Measurements from ENCODE around the gene PEAK1. TPM values are rescaled to one million over a fixed set of nuclear protein-coding genes. Genes with fewer than 3 reads are reported as not detected.

Gene PEAK1
- total RNA-seq, 2 donors from 2014 or later: 25.4 to 38.4 TPM

DNA sequence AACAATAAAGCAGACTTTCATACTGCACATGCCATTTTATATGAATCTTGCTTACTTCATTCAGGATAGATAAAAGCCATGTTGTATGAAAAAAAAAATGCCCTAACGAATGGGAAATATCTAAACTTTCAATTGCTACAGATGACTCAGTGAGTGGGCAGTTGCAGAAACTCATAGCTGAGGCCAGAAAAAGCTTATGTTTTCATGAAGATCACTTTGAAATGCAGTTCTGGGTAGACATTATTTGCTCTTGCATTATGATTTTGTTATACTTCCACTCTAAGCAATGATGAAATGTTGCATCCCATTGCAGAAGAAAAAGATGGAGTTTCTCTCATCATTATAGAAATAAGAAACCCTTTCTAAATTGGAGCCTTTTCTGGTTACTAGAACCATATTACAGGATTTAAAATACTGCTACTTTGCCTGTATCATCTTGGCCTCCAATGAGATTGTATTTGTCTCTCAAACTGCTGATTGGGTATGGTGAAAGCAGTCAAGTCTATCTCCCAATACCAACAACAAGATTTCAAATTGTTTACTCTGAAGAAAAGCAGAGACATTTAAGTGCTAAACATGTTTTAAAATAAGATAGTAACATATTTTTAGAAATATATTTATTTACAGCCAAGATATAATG lies 17.0 kb downstream of the PEAK1 start:
- Mint-ChIP-seq H3K9me3 (peaks cover 34% of the 10 kb centered on the region), H3K27me3 (ENCODE audit: insufficient read depth) (no peaks in the 10 kb centered on the region)
- H3K4me3 ChIP-seq (ENCODE audit: low read length): no peak overlapping the region

DNA sequence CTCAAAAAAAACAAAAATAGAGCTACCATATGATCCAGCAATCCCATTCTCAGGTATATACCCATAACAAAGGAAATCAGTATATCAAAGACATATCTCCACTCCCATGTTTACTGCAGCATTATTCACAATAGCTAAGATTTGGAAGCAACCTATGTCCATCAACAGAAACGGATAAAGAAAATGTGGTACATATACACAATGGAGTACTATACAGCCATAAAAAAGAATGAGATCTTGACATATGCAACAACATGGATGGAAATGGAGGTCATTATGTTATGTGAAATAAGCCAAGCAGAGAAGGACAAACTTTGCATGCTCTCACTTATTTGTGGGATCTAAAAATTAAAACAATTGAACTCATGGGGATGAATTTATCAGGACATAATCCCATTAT lies 19.6 kb downstream of the PEAK1 start:
- no peak overlapping the region for H3K4me3 Mint-ChIP-seq
- peaks cover 2% of the 10 kb centered on the region for H3K4me1 Mint-ChIP-seq
- H3K9ac ChIP-seq (ENCODE audit: extremely low read depth, low read length, poor library complexity, severe bottlenecking): no peak overlapping the region
- no peak overlapping the region for H3K27ac ChIP-seq (ENCODE audit: low read depth, low read length)
- H3K36me3 Mint-ChIP-seq (ENCODE audit: low read depth): peaks cover 5% of the 10 kb centered on the region
- H3K27me3 Mint-ChIP-seq (ENCODE audit: insufficient read depth): no peaks in the 10 kb centered on the region
- H3K9me3 Mint-ChIP-seq: peaks cover 30% of the 10 kb centered on the region
- no peak overlapping the region for H3K4me3 ChIP-seq (ENCODE audit: low read length)
- WGBS, 2 experiments (ENCODE audit: insufficient coverage in 1 of 2, insufficient read length in 1 of 2): 91% methylated on average over 1 of the region's 1 CpG; no CpG with 5 or more reads in 1 of the 2 experiments
- no peak overlapping the region for H3K27ac Mint-ChIP-seq
- no peaks in the 10 kb centered on the region for H3K36me3 ChIP-seq (ENCODE audit: control insufficient read depth, insufficient read depth, low read length)
- no peaks in the 10 kb centered on the region for H3K4me1 ChIP-seq (ENCODE audit: control insufficient read depth, insufficient read depth, low read length)
- peaks cover 34% of the 10 kb centered on the region for H3K9me3 ChIP-seq (ENCODE audit: control insufficient read depth, low read length)
- TF ChIP-seq, protein P1, sequence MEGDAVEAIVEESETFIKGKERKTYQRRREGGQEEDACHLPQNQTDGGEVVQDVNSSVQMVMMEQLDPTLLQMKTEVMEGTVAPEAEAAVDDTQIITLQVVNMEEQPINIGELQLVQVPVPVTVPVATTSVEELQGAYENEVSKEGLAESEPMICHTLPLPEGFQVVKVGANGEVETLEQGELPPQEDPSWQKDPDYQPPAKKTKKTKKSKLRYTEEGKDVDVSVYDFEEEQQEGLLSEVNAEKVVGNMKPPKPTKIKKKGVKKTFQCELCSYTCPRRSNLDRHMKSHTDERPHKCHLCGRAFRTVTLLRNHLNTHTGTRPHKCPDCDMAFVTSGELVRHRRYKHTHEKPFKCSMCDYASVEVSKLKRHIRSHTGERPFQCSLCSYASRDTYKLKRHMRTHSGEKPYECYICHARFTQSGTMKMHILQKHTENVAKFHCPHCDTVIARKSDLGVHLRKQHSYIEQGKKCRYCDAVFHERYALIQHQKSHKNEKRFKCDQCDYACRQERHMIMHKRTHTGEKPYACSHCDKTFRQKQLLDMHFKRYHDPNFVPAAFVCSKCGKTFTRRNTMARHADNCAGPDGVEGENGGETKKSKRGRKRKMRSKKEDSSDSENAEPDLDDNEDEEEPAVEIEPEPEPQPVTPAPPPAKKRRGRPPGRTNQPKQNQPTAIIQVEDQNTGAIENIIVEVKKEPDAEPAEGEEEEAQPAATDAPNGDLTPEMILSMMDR (conservative IDR thresholded peaks at IDR 0.05): no peak
- DNase-seq: no peak
- no peaks in the 10 kb centered on the region for H3K27me3 ChIP-seq (ENCODE audit: control insufficient read depth, insufficient read depth, low read length, poor library complexity, severe bottlenecking)

More for the DNA sequence above, 17.0 kb downstream of the PEAK1 start:
- TF ChIP-seq, protein P1 (conservative IDR thresholded peaks at IDR 0.05): no peak
- DNase-seq: no peak
- WGBS, 2 experiments (ENCODE audit: insufficient coverage in 1 of 2, insufficient read length in 1 of 2): 86 to 91% methylated on average over 1 of the region's 1 CpG
- H3K27ac Mint-ChIP-seq: no peak overlapping the region
- H3K36me3 Mint-ChIP-seq (ENCODE audit: low read depth): peaks cover 5% of the 10 kb centered on the region
- no peak overlapping the region for H3K4me3 Mint-ChIP-seq
- H3K4me1 Mint-ChIP-seq: peaks cover 2% of the 10 kb centered on the region
- Histone ChIP-seq H3K9me3 (ENCODE audit: control insufficient read depth, low read length) (peaks cover 28% of the 10 kb centered on the region), H3K4me1 (ENCODE audit: control insufficient read depth, insufficient read depth, low read length) (no peaks in the 10 kb centered on the region), H3K27ac (ENCODE audit: low read depth, low read length) (no peak overlapping the region), H3K36me3 (ENCODE audit: control insufficient read depth, insufficient read depth, low read length) (no peaks in the 10 kb centered on the region), H3K27me3 (ENCODE audit: control insufficient read depth, insufficient read depth, low read length, poor library complexity, severe bottlenecking) (no peaks in the 10 kb centered on the region), H3K9ac (ENCODE audit: extremely low read depth, low read length, poor library complexity, severe bottlenecking) (no peak overlapping the region)

DNA sequence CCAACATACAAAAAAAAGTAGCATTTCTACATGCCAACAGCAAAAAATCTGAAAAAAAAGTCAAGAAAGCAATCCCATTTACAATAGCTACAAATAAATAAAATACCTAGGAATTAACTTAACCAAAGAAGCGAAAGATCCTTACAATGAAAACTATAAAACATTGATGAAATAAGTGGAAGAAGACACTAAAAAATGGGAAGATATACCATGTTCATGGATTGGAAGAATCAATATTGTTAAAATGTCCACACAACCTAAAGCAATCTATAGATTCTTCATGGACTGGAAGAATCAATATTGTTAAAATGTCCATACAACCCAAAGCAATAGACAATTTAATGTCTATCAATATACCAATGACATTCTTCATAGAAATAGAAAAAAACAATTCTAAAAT lies 21.0 kb downstream of the PEAK1 start:
- Mint-ChIP-seq H3K4me3 (no peak overlapping the region), H3K27me3 (ENCODE audit: insufficient read depth) (no peaks in the 10 kb centered on the region), H3K4me1 (peaks cover 2% of the 10 kb centered on the region), H3K9me3 (peaks cover 33% of the 10 kb centered on the region), H3K36me3 (ENCODE audit: low read depth) (peaks cover 7% of the 10 kb centered on the region), H3K27ac (no peak overlapping the region)
- TF ChIP-seq, protein P1 (conservative IDR thresholded peaks at IDR 0.05): no peak
- Histone ChIP-seq H3K9me3 (ENCODE audit: control insufficient read depth, low read length) (peaks cover 43% of the 10 kb centered on the region), H3K36me3 (ENCODE audit: control insufficient read depth, insufficient read depth, low read length) (no peaks in the 10 kb centered on the region), H3K4me3 (ENCODE audit: low read length) (no peak overlapping the region), H3K9ac (ENCODE audit: extremely low read depth, low read length, poor library complexity, severe bottlenecking) (no peak overlapping the region), H3K27ac (ENCODE audit: low read depth, low read length) (no peak overlapping the region), H3K27me3 (ENCODE audit: control insufficient read depth, insufficient read depth, low read length, poor library complexity, severe bottlenecking) (no peaks in the 10 kb centered on the region), H3K4me1 (ENCODE audit: control insufficient read depth, insufficient read depth, low read length) (no peaks in the 10 kb centered on the region)
- no peak for DNase-seq
- no CpG with 5 or more reads among the region's 1 CpG for WGBS, 2 experiments (ENCODE audit: insufficient coverage in 1 of 2, insufficient read length in 1 of 2)

Measured in endodermal cell (in vitro differentiated cells).